ENCODE measurements around the gene THSD1.

The THSD1 gene

GRCh38 chr13:52356327-52356726 is 49.6 kb downstream of the THSD1 start:
- Mint-ChIP-seq H3K4me1 (peaks cover 32% of the 10 kb centered on the region), H3K9me3 (peaks cover 2% of the 10 kb centered on the region)
- no peak for TF ChIP-seq CTCF (IDR thresholded peaks at IDR 0.05; ENCODE audit: unreplicated experiment in 3 of 3)

GRCh38 chr13:52353193-52353592 is 52.8 kb downstream of the THSD1 start:
- H3K9me3 Mint-ChIP-seq, result peaks cover 3% of the 10 kb centered on the region
- H3K4me3 Mint-ChIP-seq, result no peak overlapping the region
- H3K27me3 Mint-ChIP-seq (ENCODE audit: low read depth), result no peaks in the 10 kb centered on the region
- TF ChIP-seq CTCF (IDR thresholded peaks at IDR 0.05; ENCODE audit: unreplicated experiment in 3 of 3), result no peak
- no peak overlapping the region for H3K27ac Mint-ChIP-seq
- H3K4me1 Mint-ChIP-seq, result peaks cover 29% of the 10 kb centered on the region
- no peaks in the 10 kb centered on the region for H3K36me3 Mint-ChIP-seq (ENCODE audit: low read depth)

More at GRCh38 chr13:52356327-52356726, 49.6 kb downstream of the THSD1 start:
- Mint-ChIP-seq H3K36me3 (ENCODE audit: low read depth) (no peaks in the 10 kb centered on the region), H3K27ac (no peak overlapping the region), H3K4me3 (no peak overlapping the region), H3K27me3 (ENCODE audit: low read depth) (no peaks in the 10 kb centered on the region)

- Mint-ChIP-seq H3K4me3 (no peak overlapping the region), H3K27ac (peak overlapping the region in 1 of 3 experiments; percentile 10), H3K36me3 (ENCODE audit: low read depth) (no peaks in the 10 kb centered on the region), H3K4me1 (peaks cover 56% of the 10 kb centered on the region), H3K27me3 (ENCODE audit: low read depth) (no peaks in the 10 kb centered on the region), H3K9me3 (peaks cover 3% of the 10 kb centered on the region)
- no peak for TF ChIP-seq CTCF (IDR thresholded peaks at IDR 0.05; ENCODE audit: unreplicated experiment in 3 of 3)
These were observed 56.8 kb downstream of the THSD1 start for GRCh38 chr13:52348983-52349780.

GRCh38 chr13:52348071-52348470 is 57.9 kb downstream of the THSD1 start:
- TF ChIP-seq CTCF (IDR thresholded peaks at IDR 0.05; ENCODE audit: unreplicated experiment in 3 of 3), result no peak
- Mint-ChIP-seq H3K4me3 (no peak overlapping the region), H3K4me1 (peaks cover 51% of the 10 kb centered on the region), H3K9me3 (peaks cover 3% of the 10 kb centered on the region), H3K36me3 (ENCODE audit: low read depth) (no peaks in the 10 kb centered on the region), H3K27me3 (ENCODE audit: low read depth) (no peaks in the 10 kb centered on the region), H3K27ac (peak overlapping the region; percentile 50 to 67 (median 57))

- H3K9me3 Mint-ChIP-seq, result no peaks in the 10 kb centered on the region
- no peaks in the 10 kb centered on the region for H3K36me3 Mint-ChIP-seq (ENCODE audit: low read depth)
- H3K4me3 Mint-ChIP-seq, result no peak overlapping the region
- no peak for TF ChIP-seq CTCF (IDR thresholded peaks at IDR 0.05; ENCODE audit: unreplicated experiment in 3 of 3)
- no peaks in the 10 kb centered on the region for H3K27me3 Mint-ChIP-seq (ENCODE audit: low read depth)
- peaks cover 43% of the 10 kb centered on the region for H3K4me1 Mint-ChIP-seq
- no peak overlapping the region for H3K27ac Mint-ChIP-seq
These were observed 60.2 kb downstream of the THSD1 start for GRCh38 chr13:52345631-52346251.
